GOT3 (cell line): ENCODE results near the gene SHROOM3.
"Not testable (repeated sequence)": the region's sequence is repeated elsewhere in the genome, so short reads cannot be mapped to it uniquely, and the experiment has no call there.

Source experiments
- DNase-seq: peaks from one replicate; lab custom pipeline; 2025; ENCODE audit warnings: mixed read lengths; lab: John Stamatoyannopoulos, UW

The SHROOM3 gene

GRCh38 chr4:76434901-76435527 is at the start of gene SHROOM3:
Gene SHROOM3, plus strand, starts transcription at chr4:76435229. Its CDS starts 824 bp downstream, at chr4:76436053.
- DNase-seq, result no peak

- no peak for DNase-seq
These were observed 49.1 kb upstream of the SHROOM3 start for GRCh38 chr4:76385974-76386373.

GRCh38 chr4:76386566-76387305 is 48.3 kb upstream of the SHROOM3 start:
- no peak for DNase-seq

- no peak for DNase-seq
These were observed 46.7 kb upstream of the SHROOM3 start for GRCh38 chr4:76388160-76388908.

GRCh38 chr4:76401654-76402053 is 33.4 kb upstream of the SHROOM3 start:
- DNase-seq, result no peak

GRCh38 chr4:76406081-76406480 is 28.9 kb upstream of the SHROOM3 start:
- DNase-seq, result no peak

GRCh38 chr4:76407440-76408119 is 27.4 kb upstream of the SHROOM3 start:
- no peak for DNase-seq

- DNase-seq, result no peak
These were observed 24.4 kb upstream of the SHROOM3 start for GRCh38 chr4:76410636-76411035.

GRCh38 chr4:76420188-76420761 is 14.8 kb upstream of the SHROOM3 start:
- DNase-seq, result no peak

- no peak for DNase-seq
These were observed 14.1 kb upstream of the SHROOM3 start, which contains the start of gene CCDC158 for GRCh38 chr4:76420762-76421581. Gene CCDC158, minus strand, starts transcription at chr4:76421141. Its CDS starts 17,934 bp downstream, at chr4:76403207.

GRCh38 chr4:76423159-76423558 is 11.9 kb upstream of the SHROOM3 start:
- not testable (repeated sequence) for DNase-seq

- no peak for DNase-seq
These were observed 8.8 kb upstream of the SHROOM3 start for GRCh38 chr4:76426272-76426671.

GRCh38 chr4:76429636-76430035 is 5.4 kb upstream of the SHROOM3 start:
- DNase-seq, result no peak

GRCh38 chr4:76430519-76431388 is 4.3 kb upstream of the SHROOM3 start:
- no peak for DNase-seq

- DNase-seq, result no peak
These were observed 695 bp downstream of the SHROOM3 start for GRCh38 chr4:76435528-76436319.

- DNase-seq, result no peak
These were observed 4.5 kb downstream of the SHROOM3 start for GRCh38 chr4:76439491-76439890.

- no peak for DNase-seq
These were observed 6.9 kb downstream of the SHROOM3 start for GRCh38 chr4:76441881-76442280.

GRCh38 chr4:76442807-76443206 is 7.8 kb downstream of the SHROOM3 start:
- no peak for DNase-seq

- no peak for DNase-seq
These were observed 8.3 kb downstream of the SHROOM3 start for GRCh38 chr4:76443376-76443775.
